Stimulated activated CD8-positive, alpha-beta memory T cell treated with anti-CD3 and anti-CD28 coated beads, Interleukin-2, amount 100 ng/mL, for 48 hours (primary cell): ENCODE measurements around the gene ZSCAN30.

Experiments
- DNase-seq, 2 donors: peaks; one replicate each; pipeline ENCODE4 v3.0.0-alpha.2; 2020; ENCODE audit warnings: low read depth in 2 of 2

The ZSCAN30 gene

DNA sequence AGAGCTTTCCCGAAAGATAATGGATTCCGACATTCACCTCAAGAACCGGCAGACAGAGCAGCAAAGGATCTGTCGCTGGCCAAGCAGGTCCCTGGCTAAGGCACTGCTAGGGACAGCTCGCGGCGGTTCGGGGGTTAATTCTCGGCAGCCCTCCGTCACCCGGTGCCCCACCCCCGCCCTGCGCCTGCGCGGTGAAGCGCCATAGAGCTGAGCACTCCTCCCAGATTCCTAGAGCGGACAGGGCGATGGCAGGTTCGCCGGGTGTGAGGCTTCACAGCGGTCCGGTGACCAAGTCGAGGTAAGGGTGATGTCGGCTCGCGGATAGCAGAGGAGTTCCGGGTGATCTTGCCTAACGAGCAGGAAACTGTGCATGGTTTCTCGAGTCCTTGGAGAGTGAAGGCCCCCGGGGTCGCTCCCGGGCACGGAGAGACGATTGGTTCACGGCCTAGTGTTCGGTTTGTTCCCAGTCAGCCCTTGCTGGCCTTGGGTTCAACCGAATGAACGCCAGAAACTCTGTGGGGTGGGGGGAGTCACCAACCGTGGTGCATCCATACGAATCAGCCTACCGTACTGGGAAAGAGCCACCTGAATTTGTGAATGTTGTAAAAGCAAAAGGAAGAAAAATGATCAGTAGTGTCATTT is at the start of gene ZSCAN30:
TSS of gene ZSCAN30 (minus strand) at position 136 of the 642 bp plus-strand sequence. CDS start 25,877 bp downstream, outside the sequence.
- peak; percentile 87 to 94 for DNase-seq

GRCh38 chr18:35337286-35337685 is 47.3 kb upstream of the ZSCAN30 start:
- DNase-seq, result no peak

DNA sequence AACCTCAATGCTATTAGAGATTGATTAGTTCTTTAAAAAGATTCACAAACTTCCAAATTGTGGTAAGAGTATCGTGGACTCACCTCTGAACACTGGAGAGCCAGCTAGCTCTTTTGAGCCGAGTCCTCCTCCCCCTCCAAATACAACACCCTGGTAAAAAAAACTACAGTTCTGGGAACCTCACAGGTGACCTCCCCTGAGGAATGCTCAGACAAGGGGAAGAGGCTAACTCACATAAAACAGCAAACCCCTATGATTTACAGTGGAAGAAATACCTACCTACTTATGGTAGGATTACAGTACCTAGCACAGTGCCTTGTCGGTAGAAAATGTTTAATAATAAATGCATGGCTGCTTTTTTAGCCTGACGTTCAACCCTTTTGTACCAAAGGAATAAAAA is 45.8 kb upstream of the ZSCAN30 start:
- no peak for DNase-seq

DNA sequence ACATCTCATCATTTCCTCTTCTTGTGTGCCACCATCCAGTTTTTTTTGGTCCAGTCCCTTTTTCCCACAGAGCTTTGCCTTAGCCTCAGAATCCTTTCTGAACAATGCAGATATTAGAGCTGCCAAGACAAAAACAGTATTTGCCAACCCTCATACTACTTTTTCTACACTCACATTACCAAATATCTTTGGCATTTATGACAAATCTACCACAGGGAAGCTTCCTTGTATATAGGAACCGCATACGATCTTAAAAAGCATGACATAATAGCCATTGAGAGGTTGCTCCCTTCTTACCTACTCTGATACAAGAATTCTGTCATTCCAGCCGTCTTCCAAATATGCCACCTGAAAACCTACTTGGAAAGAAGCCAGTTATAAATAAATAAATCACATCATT is 44.8 kb upstream of the ZSCAN30 start:
- no peak for DNase-seq

DNA sequence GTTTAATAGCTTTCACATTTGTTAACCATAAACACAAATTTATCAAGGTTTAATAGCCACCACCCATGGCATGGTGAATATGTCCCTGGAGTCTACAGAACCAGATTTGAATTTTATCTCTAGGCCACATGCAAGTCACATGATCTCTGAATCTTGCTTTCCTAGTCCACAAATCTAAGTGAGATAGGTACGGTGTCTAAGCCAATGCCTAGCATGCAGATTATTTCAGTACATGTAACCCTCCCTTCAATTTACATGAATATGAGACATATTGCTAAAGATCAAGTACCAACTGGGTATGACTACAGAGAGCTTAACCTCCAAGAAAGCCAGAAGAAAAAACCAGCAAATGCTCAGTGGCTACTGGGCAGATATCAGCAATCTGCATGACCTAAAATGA is 44.2 kb upstream of the ZSCAN30 start:
- DNase-seq, result no peak

GRCh38 chr18:35331367-35332087 is 41.5 kb upstream of the ZSCAN30 start:
- no peak for DNase-seq

GRCh38 chr18:35328868-35329267 is 38.8 kb upstream of the ZSCAN30 start:
- DNase-seq, result no peak

GRCh38 chr18:35326695-35327387 is 36.8 kb upstream of the ZSCAN30 start:
- DNase-seq, result no peak

- DNase-seq, result no peak
Observed at GRCh38 chr18:35324926-35325655, 35.1 kb upstream of the ZSCAN30 start.

DNA sequence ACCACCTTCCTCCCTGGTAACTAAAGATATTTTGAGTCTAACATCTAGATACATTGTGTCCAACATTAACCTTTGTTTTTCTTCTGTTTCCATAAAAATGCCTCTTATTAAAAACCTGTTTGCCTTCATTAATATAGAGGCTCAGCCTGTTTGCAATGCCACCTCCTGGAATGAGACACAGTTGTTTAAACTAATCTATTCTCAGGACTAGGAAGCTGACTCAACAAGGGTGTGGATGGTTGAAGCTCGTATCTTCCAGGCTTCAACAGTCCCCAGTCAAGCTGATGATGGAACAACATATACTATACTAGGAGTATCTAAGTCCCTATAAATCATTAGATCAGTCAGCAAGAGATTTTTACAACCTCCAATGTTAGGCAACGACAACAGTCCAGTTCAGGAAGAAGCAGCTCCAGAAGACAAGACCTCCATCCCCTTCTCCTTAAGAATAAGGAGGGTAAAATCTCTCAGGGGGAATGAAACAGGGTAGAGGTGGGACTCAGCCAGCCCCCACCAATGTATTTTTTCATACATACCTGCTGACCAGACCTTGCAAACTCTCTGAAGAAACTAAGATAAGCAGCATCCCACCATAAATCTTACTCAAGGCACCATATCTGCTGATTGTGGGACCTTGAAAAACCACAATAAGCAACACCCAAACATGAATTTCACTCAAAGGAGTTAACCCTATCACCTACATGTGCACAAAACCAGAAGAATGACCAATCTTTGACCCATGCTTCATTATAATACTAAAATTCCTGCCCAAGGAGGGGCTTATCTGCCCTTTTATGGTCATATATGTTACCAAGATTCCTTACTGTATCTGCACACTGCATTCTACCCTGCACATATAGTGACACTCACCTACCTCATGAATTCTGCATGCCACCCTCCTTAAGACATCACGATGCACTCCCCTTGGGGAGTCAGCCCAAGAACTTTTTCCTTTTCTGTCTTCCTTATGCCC is 32.7 kb upstream of the ZSCAN30 start:
- DNase-seq, result no peak

DNA sequence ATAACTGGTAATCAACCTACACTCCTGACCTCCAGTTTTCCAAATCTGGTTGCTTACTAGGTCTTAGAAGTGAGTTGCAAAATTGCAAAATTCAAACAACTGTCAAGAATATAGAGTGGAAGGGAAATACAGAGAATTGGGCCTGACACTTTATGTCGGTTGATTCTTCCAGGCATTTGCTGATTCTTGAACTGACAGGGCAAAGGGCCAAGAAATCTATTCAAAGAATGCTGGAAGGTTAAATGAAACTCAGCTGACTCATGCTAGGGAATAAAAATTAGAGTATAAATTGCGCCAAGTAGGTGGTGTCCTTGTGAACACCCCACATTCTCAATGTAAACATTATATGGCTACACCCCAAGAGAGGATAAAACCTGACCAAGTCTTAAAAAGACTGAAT is 21.5 kb upstream of the ZSCAN30 start:
- no peak for DNase-seq

GRCh38 chr18:35306588-35307250 is 16.7 kb upstream of the ZSCAN30 start:
- no peak for DNase-seq

- DNase-seq, result no peak
Observed at GRCh38 chr18:35303610-35304009, 13.6 kb upstream of the ZSCAN30 start.

DNA sequence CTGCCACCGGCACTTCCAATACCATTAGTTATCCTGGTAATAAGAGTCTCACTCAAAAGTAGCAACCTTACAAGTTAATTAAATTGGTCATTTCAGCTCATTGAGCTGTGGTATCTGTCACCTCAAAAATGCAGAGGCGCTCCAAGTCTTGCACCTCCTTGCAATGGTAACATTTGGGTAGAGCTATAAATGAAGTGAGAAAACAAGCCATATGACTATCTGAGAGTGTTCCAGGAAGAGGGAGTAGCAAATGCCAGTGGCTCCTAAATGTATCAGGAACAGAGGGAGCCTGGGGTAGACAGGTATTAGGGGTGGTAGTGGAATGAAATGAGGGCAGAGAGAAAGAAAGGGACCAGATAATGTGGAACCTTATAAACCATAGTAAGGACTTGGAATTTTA is 6.0 kb upstream of the ZSCAN30 start:
- no peak for DNase-seq

GRCh38 chr18:35291166-35291565 is 1.1 kb upstream of the ZSCAN30 start:
- no peak for DNase-seq

DNA sequence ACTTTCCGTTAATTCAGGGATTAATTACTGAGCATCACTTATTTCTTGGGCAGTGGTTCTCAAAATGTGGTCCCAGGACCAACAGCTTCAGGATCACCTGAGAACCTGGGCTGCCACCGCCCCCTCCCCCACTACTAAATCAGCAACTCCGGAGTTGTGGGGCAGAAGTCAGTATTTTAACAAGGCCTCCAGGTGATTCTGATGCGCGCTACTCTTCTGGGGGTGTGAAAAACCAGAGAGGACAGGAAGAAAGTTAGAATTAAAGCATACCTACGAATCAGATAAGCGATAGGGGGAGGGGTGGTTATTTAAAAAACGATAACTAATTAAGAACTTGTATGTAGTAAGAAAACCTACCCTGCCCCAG is 319 bp downstream of the ZSCAN30 start:
- DNase-seq, result no peak

- DNase-seq, result no peak
Observed at GRCh38 chr18:35289293-35289692, 736 bp downstream of the ZSCAN30 start.

- no peak for DNase-seq
Observed at GRCh38 chr18:35284841-35285240, 5.2 kb downstream of the ZSCAN30 start.

DNA sequence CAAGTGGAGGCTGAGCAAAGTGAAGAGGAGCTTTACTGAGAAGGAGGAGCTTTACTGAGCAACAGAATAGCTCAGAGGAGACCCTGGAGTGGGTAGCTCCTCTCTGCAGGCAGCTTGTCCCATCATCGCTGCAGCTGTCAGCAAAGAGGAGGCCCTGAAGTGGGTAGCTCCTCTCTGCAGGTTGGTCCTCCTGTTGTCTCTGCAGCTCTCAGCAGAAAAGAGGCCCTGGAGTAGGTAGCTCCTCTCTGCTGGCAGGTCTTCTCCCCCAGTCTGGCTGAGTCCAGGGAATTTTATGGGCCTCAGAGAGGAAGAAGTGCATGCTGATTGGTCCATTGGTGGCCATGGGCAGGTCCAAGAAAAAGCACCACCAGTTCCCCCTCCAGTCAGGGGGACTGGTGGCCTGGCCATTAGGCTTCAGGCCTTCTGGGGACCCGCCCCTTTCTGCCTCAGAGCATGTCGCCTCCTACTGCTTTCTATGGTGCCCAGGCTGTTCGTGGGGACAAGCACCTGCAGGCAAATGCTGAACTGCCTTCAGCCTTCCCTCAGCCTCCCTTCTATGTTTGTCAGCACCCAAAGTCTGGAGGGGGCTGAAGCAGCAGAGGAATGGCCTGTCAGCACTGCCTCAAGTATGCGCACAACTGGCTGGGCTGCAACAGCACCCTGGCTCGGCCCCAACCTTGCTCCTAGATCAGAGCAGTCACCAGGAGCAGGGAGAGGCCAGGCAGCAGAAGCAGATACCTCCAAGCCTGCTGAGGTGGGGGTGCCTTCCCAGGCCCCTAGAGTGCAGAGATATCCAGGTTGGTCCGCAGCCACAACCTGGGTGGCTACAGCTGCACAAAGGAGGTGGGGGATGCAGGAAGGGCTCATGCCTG is 5.9 kb downstream of the ZSCAN30 start:
- no peak for DNase-seq

GRCh38 chr18:35282353-35282752 is 7.7 kb downstream of the ZSCAN30 start:
- no peak for DNase-seq
